ENCODE results near the gene PRPF19.

PRPF19 gene

DNA sequence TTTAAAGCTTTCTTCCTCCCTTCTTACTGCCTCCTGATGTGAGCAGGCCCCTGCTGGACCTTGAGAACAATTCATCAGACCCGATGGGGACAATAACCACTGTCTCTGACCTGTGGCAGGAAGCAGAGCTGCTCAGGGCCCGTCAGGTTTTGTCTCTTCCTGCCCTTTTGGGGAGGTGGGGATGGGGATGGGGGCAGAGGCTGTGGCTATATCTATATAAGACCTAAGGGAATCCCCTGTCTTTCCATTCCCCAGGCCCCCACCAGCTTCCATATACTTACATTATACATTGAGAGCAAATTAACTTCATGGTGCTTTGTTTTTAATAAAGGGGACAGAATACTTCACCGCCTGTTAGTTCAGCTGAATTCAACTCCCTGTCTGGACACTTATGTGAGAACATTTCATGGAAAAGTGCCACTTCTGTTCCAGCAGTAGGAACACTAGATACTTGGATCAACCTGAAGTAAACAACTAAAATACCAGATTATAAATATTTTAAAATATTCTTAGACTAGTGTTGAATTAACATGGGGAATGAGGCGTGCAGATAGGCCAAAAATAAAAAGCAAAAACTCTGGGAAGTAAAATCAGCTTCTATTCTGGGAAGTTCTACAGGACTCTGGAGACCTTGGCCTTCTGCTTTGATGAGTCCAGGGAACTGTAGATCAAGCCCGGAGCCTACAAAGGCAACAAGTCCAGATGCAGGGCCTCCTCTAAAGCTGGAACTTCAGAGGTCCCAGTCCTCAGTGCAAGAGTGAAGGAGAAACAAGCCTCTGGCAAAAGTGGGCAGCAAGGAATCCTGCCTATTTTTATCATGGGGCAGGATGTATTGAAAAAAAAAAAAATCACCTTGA lies 27.9 kb downstream of the PRPF19 start:
- Histone ChIP-seq H3K27me3 (replicated peaks; ENCODE audit: control insufficient read depth, insufficient read depth, low read length) (no peaks in the 10 kb centered on the region), H3K9ac (ENCODE audit: low read length) (no peak overlapping the region), H3K4me1 (ENCODE audit: control insufficient read depth, insufficient read depth, low read length) (peaks cover under 1% of the 10 kb centered on the region), H3K36me3 (ENCODE audit: control insufficient read depth, insufficient read depth, low read length, severe bottlenecking) (peaks cover 3% of the 10 kb centered on the region), H3K4me3 (ENCODE audit: low read length) (no peak overlapping the region), H3K9me3 (ENCODE audit: control insufficient read depth, low read length) (no peaks in the 10 kb centered on the region)
- DNase-seq (ENCODE audit: low read depth): no peak

DNA sequence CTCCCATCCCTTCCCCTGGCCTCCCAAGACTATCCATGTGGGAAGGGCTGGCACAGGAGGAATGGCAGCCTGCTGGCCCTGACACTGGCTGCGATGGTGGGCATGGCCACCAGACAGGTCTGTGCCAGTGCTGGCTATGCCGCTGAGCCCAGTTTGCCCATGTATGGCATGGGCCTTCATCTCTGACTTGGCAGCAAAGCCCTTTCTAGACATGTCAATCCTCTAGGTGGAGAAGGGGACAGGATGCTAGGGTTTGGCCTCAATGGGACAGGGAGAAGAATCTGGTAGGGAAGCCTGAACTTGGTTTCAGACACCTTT lies 30.3 kb downstream of the PRPF19 start:
- DNase-seq (ENCODE audit: low read depth): no peak

DNA sequence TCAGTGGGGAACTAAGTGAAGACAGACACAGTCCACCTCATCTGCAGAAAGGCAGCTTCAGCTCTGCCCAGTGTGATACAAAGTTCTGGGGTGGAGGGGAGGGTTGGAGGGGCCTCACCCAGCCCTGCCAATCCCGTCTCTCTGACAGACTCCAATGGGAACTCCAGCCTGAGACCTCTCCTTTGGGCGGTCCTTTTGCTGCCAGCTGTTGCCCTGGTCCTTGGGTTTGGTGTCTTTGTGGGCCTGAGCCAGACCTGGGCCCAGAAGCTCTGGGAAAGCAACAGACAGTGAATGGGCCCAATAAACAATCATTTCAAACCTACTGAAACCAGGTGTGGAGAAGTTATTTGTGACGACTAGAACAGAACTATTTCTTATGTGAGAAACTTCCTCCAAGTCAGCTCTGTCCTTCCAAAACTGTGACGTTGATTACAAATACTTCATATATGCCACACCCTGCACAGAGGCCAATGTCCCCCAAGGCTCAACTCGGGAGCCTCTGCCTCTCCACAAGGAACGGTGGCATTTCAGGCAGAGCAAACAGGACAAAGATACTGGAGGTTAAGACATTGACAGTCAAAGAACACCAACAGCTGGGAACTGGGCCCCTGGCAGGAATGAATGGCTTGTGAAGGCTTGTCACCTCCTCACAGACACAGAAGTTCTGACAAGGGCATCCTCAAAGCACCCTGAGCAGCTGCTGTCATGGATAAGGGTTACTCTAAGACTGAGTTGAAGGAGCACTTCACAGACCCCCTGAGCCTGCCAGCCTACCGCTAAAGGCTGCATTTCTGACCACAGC lies 30.8 kb downstream of the PRPF19 start:
- Histone ChIP-seq H3K4me1 (ENCODE audit: control insufficient read depth, insufficient read depth, low read length) (peaks cover 27% of the 10 kb centered on the region), H3K27me3 (replicated peaks; ENCODE audit: control insufficient read depth, insufficient read depth, low read length) (no peaks in the 10 kb centered on the region), H3K9me3 (ENCODE audit: control insufficient read depth, low read length) (no peaks in the 10 kb centered on the region), H3K36me3 (ENCODE audit: control insufficient read depth, insufficient read depth, low read length, severe bottlenecking) (peaks cover 3% of the 10 kb centered on the region), H3K9ac (ENCODE audit: low read length) (no peak overlapping the region), H3K4me3 (ENCODE audit: low read length) (no peak overlapping the region)
- no peak for DNase-seq (ENCODE audit: low read depth)

More for the DNA sequence above, 30.3 kb downstream of the PRPF19 start:
- no peaks in the 10 kb centered on the region for H3K27me3 ChIP-seq (replicated peaks; ENCODE audit: control insufficient read depth, insufficient read depth, low read length)
- H3K36me3 ChIP-seq (ENCODE audit: control insufficient read depth, insufficient read depth, low read length, severe bottlenecking): peaks cover 3% of the 10 kb centered on the region
- no peaks in the 10 kb centered on the region for H3K9me3 ChIP-seq (ENCODE audit: control insufficient read depth, low read length)
- no peak overlapping the region for H3K4me3 ChIP-seq (ENCODE audit: low read length)
- H3K4me1 ChIP-seq (ENCODE audit: control insufficient read depth, insufficient read depth, low read length): peaks cover 24% of the 10 kb centered on the region
- no peak overlapping the region for H3K9ac ChIP-seq (ENCODE audit: low read length)

DNA sequence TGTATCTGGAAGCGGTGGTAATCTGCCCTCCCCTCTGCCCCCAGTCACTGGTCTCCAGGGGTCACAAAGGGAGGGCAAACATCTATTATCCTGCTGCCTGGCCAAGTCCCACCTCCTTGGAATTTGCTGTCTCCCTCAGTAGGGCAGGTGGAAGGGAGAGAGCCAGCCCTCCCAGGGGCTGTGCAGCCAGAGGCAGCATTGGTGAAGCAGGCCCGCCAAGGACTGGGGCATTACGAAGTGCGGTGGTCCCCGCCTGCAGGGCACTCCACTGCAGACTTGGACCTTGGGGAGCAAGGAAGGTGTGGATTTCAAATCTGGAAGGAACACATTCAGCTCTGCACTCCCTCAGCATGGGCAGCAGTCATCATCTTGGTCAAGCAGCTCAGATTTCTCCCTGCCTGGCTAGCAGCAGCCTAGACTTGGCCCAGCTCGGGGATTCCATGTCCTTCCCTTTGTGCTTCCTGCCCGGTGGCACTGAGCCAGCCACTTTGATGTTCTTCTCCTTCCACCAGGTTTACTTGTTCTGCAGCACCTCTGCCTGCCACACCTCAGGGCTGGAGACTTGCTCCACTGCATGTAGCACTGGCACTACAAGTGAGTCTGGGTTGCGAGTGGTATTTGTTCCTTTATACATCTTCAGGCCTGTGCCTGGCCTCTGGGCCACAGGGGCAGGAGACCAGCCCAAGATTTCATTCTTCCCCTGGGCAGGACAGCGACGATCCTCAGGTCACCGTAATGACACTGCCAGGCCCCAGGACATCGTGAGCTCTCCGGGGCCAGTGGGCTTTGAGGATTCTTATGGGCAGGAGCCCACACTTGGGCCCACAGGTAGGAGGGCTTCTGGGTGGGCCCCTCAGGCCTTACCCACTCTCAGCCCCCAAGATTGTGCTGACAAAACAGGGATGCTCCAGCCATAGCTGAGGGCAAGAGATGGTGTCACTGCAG lies 31.7 kb downstream of the PRPF19 start:
- Histone ChIP-seq H3K27me3 (replicated peaks; ENCODE audit: control insufficient read depth, insufficient read depth, low read length) (no peaks in the 10 kb centered on the region), H3K9ac (ENCODE audit: low read length) (no peak overlapping the region), H3K36me3 (ENCODE audit: control insufficient read depth, insufficient read depth, low read length, severe bottlenecking) (no peaks in the 10 kb centered on the region), H3K9me3 (ENCODE audit: control insufficient read depth, low read length) (no peaks in the 10 kb centered on the region), H3K4me3 (ENCODE audit: low read length) (no peak overlapping the region), H3K4me1 (ENCODE audit: control insufficient read depth, insufficient read depth, low read length) (peaks cover 27% of the 10 kb centered on the region)
- no peak for DNase-seq (ENCODE audit: low read depth)

DNA sequence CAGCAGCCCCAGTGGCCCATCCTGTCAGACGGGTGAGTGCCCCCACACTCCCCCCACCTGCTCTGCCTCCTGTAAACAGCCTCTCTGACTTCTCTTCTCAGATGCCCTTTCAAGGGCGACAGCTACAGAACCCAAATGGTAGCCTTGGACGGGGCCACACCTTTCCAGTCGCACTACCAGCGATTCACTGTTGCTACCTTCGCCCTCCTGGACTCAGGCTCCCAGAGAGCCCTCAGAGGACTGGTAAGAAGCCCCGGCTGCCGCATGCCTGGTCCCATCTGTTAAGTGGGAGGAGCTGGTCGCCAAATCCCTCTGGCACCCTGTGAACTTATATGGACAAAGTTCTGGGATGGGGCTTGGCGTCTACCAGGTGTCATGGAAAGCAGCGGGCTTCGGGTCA lies 32.9 kb downstream of the PRPF19 start:
- Histone ChIP-seq H3K9ac (ENCODE audit: low read length) (no peak overlapping the region), H3K27me3 (replicated peaks; ENCODE audit: control insufficient read depth, insufficient read depth, low read length) (no peaks in the 10 kb centered on the region), H3K4me3 (ENCODE audit: low read length) (no peak overlapping the region), H3K36me3 (ENCODE audit: control insufficient read depth, insufficient read depth, low read length, severe bottlenecking) (no peaks in the 10 kb centered on the region), H3K9me3 (ENCODE audit: control insufficient read depth, low read length) (no peaks in the 10 kb centered on the region), H3K4me1 (ENCODE audit: control insufficient read depth, insufficient read depth, low read length) (peaks cover 27% of the 10 kb centered on the region)
- no peak for DNase-seq (ENCODE audit: low read depth)

DNA sequence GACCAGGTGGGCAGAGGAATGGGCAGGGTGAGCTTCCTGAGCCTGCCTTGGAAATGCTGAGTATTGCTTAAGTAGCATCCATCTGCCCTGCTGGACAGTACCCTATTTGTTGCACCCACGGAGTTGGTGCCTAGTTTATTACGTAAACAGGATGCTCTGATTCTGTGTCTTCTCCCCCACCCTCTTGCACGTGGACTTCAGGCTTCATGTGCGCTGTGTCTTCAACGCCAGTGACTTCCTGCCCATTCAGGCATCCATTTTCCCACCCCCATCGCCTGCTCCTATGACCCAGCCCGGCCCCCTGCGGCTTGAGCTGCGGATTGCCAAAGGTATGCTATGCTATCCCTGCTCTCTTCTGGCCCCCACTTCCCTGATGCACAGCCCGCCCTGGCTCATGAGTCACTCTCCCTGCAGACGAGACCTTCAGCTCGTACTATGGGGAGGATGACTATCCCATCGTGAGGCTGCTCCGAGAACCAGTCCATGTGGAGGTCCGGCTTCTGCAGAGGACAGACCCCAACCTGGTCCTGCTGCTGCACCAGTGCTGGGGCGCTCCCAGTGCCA lies 33.3 kb downstream of the PRPF19 start:
- Histone ChIP-seq H3K27me3 (replicated peaks; ENCODE audit: control insufficient read depth, insufficient read depth, low read length) (no peaks in the 10 kb centered on the region), H3K36me3 (ENCODE audit: control insufficient read depth, insufficient read depth, low read length, severe bottlenecking) (no peaks in the 10 kb centered on the region), H3K4me3 (ENCODE audit: low read length) (no peak overlapping the region), H3K9ac (ENCODE audit: low read length) (no peak overlapping the region), H3K4me1 (ENCODE audit: control insufficient read depth, insufficient read depth, low read length) (peaks cover 27% of the 10 kb centered on the region), H3K9me3 (ENCODE audit: control insufficient read depth, low read length) (no peaks in the 10 kb centered on the region)
- DNase-seq (ENCODE audit: low read depth): peak; percentile 44

DNA sequence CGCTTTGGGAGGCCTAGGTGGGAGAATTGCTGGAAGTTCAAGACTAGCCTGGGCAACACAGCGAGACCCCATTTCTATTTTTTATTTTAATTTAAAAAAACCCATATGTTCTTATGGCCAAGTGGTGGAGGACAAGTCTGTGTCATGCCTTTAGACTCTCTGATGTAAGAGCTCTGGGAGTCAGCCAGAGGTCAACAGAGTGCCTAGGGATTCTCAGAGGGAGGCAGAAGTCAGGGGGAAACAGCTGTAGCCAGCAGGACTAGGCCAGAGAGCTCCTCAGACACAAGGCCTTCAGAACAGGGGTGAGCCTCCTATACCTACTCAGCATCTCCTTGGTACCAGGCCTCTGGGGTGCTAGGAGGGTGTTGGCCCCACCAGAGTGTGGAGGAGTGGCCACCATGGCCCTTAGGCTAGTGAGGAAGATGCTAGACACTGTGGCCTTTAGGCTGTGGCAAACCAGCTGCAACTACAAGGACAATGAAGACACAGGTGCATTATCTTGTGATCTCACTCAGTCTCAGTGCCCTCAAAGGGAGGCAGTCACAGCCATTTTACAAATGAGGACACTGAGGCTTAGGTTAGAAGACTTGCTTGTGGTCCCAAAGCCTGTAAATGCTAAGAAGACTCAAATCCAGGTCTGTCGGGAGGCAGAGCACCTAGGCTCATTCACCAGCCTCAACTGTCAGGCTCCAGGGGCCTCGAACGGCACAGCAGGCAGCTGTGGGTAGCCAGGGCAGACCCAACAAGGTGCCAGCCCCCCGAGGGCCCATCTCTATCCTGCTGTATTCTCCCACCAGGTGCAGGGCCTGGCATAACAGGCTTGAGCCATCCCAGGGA lies 34.0 kb downstream of the PRPF19 start:
- Histone ChIP-seq H3K36me3 (ENCODE audit: control insufficient read depth, insufficient read depth, low read length, severe bottlenecking) (no peaks in the 10 kb centered on the region), H3K9ac (ENCODE audit: low read length) (peak overlapping the region; percentile 32)
- DNase-seq (ENCODE audit: low read depth): peak; percentile 53

DNA sequence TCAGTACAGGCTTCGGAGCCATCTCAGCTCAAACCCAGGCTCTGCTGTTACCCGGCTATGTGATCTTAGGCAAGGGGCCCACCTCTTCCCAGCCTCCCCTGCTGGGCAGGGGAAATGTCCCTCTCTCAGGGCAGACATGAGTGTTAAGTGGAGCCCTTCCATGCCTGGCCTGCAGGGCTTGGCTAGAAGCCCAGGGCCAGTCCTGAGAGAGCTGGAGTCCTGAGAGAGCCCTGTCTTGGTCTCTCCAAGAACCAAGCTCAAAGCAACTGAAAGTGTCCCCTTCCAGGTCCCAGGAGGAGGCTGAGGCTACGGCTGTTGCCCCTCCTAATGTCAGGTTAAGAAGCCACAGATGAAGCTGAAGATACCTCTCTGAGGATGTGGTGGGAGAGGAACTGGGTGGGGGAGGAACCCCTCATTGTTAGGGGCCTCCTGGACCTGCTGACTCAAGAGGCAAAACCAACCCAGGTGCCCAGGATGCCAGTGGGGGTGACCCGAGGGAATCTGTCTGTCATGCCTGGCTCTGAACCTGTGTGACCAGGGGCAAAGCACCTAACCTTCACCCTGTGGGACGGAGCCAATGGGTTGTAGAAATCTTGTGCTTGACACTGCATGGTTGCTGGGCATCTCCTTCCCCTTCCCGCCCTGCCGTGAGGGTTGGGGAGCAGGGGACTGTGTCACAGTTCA lies 34.9 kb downstream of the PRPF19 start:
- Histone ChIP-seq H3K9ac (ENCODE audit: low read length) (peak overlapping the region; percentile 1), H3K9me3 (ENCODE audit: control insufficient read depth, low read length) (no peaks in the 10 kb centered on the region), H3K36me3 (ENCODE audit: control insufficient read depth, insufficient read depth, low read length, severe bottlenecking) (no peaks in the 10 kb centered on the region), H3K4me3 (ENCODE audit: low read length) (no peak overlapping the region), H3K4me1 (ENCODE audit: control insufficient read depth, insufficient read depth, low read length) (peaks cover 27% of the 10 kb centered on the region), H3K27me3 (replicated peaks; ENCODE audit: control insufficient read depth, insufficient read depth, low read length) (no peaks in the 10 kb centered on the region)
- DNase-seq (ENCODE audit: low read depth): peak; percentile 47

More for the DNA sequence above, 34.0 kb downstream of the PRPF19 start:
- H3K4me1 ChIP-seq (ENCODE audit: control insufficient read depth, insufficient read depth, low read length): peaks cover 27% of the 10 kb centered on the region
- H3K9me3 ChIP-seq (ENCODE audit: control insufficient read depth, low read length): no peaks in the 10 kb centered on the region
- no peak overlapping the region for H3K4me3 ChIP-seq (ENCODE audit: low read length)
- H3K27me3 ChIP-seq (replicated peaks; ENCODE audit: control insufficient read depth, insufficient read depth, low read length): no peaks in the 10 kb centered on the region

DNA sequence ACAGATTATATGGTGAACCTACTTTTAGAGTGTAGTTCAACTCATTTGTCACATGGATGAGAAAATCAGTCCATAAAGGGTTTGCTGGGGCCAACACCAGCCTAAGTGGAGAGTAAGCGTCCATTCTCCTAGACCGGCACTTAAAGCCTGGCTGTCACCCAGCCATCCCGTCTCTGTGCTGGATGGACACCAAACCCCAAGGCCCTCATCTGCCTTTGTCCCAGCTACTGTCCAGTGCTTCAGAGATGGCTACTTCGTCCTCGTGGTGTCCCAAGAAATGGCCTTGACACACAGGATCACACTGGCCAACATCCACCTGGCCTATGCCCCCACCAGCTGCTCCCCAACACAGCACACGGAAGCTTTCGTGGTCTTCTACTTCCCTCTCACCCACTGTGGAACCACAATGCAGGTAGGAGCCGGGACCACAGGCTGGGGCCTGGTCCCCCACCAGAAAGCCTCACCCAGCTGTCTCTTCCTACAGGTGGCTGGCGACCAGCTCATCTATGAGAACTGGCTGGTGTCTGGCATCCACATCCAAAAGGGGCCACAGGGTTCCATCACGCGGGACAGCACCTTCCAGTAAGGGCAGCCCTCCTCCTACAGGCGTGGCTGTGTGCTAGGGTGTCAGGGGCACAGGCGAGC lies 35.5 kb downstream of the PRPF19 start:
- Histone ChIP-seq H3K36me3 (ENCODE audit: control insufficient read depth, insufficient read depth, low read length, severe bottlenecking) (no peaks in the 10 kb centered on the region), H3K9me3 (ENCODE audit: control insufficient read depth, low read length) (no peaks in the 10 kb centered on the region), H3K4me1 (ENCODE audit: control insufficient read depth, insufficient read depth, low read length) (peaks cover 27% of the 10 kb centered on the region), H3K4me3 (ENCODE audit: low read length) (no peak overlapping the region), H3K27me3 (replicated peaks; ENCODE audit: control insufficient read depth, insufficient read depth, low read length) (no peaks in the 10 kb centered on the region), H3K9ac (ENCODE audit: low read length) (peak overlapping the region; percentile 1)
- no peak for DNase-seq (ENCODE audit: low read depth)

Data from adipocyte (in vitro differentiated cells).